Activated naive CD8-positive, alpha-beta T cell treated with anti-CD3 and anti-CD28 coated beads, Interleukin-2, amount 10 ng/mL, durations not matched to agents 7 days and 5 days (primary cell): ENCODE measurements around the gene ZBTB16. TPM values are rescaled to one million over a fixed set of nuclear protein-coding genes. Genes with fewer than 3 reads are reported as not detected.

ENCODE experiments used
- ATAC-seq: fragments of 150-1000 bp; cut with Tn5 transposase; one replicate; pipeline ENCODE4 v1.10.0; 2021; ENCODE audit warnings: low read depth, moderate library complexity
- POLR2A ChIA-PET: fragments of 350-600 bp; sonication (Branson Sonifier 250); formaldehyde crosslinking; loops from one replicate; lab custom pipeline; 2021; ENCODE audit warnings: antibody characterized with exemption; lab: Charles Lee
- DNase-seq: peaks from one replicate; pipeline ENCODE4 v3.0.0; 2021
- H3K27ac Mint-ChIP-seq: one replicate; pipeline ENCODE4 v1.8.0; 2022; ENCODE audit warnings: mild to moderate bottlenecking, mixed read lengths
- H3K27me3 Mint-ChIP-seq: one replicate; pipeline ENCODE4 v1.8.0; 2022; ENCODE audit warnings: mild to moderate bottlenecking, moderate library complexity, mixed read lengths
- H3K36me3 Mint-ChIP-seq: one replicate; pipeline ENCODE4 v1.8.0; 2021; ENCODE audit warnings: mild to moderate bottlenecking, mixed read lengths
- H3K4me1 Mint-ChIP-seq: one replicate; pipeline ENCODE4 v1.8.0; 2021; ENCODE audit warnings: mixed read lengths
- H3K4me3 Mint-ChIP-seq: one replicate; pipeline ENCODE4 v1.8.0; 2022; ENCODE audit warnings: mild to moderate bottlenecking, moderate library complexity, mixed read lengths
- H3K9me3 Mint-ChIP-seq: one replicate; pipeline ENCODE4 v1.8.0; 2021; ENCODE audit warnings: mixed read lengths
- total RNA-seq, 2 experiments: library from RNA; stranded (reverse); gene quantifications; one replicate each; pipeline ENCODE4 v1.2.3, GENCODE V29; 2021

Gene ZBTB16
- total RNA-seq, 2 experiments from 2014 or later: 13.1 to 14.6 TPM

DNA sequence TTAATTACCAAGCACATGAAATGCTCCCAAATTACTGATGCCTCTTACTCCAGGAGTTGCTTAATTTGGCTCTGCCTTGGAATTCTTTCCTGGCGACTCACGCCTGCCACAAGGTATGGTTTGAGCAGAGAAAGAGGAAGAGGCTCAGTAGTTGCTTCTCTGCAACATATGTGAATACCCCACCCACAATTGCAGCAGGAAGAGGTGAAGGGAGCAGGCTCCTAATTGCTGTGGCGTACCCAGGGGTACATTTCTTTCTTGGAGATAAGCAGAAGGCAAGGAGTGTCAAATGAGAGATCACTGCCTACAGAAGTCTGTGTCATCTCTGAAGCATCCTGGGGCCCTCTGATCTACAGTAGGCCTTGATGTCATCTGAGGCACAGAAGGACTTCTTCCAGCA lies 226.1 kb downstream of the ZBTB16 start:
- POLR2A ChIA-PET: no interaction called here
- Mint-ChIP-seq H3K36me3 (no peaks in the 10 kb centered on the region), H3K4me3 (no peak overlapping the region), H3K27ac (no peak overlapping the region), H3K27me3 (peaks cover 23% of the 10 kb centered on the region), H3K4me1 (no peaks in the 10 kb centered on the region), H3K9me3 (no peaks in the 10 kb centered on the region)
- DNase-seq (no peak), ATAC-seq (no peak)

DNA sequence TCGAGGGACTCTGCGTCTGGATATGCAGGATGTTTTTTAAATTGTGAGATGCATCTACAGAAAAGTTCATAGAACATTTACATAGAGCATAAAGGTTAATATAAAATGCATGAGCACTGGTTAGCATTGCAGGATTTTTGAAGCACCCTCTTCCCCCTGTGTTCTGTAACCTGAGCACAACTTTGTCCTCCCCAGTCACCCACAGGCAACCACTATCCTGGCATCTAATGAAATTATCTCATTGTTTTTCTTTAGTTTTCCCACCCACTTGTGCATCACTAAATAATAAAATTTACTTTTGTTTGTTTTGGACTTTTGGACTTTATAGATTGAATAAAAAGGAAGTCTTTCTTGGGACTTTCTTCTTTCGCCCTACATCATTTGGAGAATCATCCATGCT lies 226.7 kb downstream of the ZBTB16 start:
- Mint-ChIP-seq H3K9me3 (no peaks in the 10 kb centered on the region), H3K4me3 (no peak overlapping the region), H3K27me3 (peaks cover 24% of the 10 kb centered on the region), H3K36me3 (no peaks in the 10 kb centered on the region), H3K27ac (no peak overlapping the region), H3K4me1 (peaks cover 1% of the 10 kb centered on the region)
- POLR2A ChIA-PET: no interaction called here
- DNase-seq: no peak
- ATAC-seq: no peak

DNA sequence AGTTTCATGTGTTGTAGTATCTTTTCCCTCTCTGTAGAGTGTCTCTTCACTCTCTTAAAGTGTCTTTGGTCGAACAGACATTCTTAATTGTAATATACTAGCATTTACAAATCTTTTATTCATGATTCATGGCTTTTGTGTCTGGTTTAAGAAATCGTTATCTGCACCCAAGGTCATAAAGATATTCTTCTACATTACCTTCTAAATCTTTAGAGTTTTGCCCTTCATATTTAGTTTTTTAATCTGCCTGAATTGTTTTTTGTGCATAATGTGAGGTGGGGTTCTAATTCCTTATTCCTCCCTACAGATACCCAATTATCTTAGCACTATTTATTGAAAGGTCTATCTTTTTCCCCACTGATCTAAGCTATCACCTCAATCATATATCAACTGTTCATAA lies 227.6 kb downstream of the ZBTB16 start:
- ATAC-seq (no peak), DNase-seq (no peak)
- POLR2A ChIA-PET: no interaction called here
- peaks cover 2% of the 10 kb centered on the region for H3K4me1 Mint-ChIP-seq
- no peaks in the 10 kb centered on the region for H3K36me3 Mint-ChIP-seq
- peaks cover 30% of the 10 kb centered on the region for H3K27me3 Mint-ChIP-seq
- H3K27ac Mint-ChIP-seq: no peak overlapping the region
- H3K9me3 Mint-ChIP-seq: no peaks in the 10 kb centered on the region
- H3K4me3 Mint-ChIP-seq: no peak overlapping the region

DNA sequence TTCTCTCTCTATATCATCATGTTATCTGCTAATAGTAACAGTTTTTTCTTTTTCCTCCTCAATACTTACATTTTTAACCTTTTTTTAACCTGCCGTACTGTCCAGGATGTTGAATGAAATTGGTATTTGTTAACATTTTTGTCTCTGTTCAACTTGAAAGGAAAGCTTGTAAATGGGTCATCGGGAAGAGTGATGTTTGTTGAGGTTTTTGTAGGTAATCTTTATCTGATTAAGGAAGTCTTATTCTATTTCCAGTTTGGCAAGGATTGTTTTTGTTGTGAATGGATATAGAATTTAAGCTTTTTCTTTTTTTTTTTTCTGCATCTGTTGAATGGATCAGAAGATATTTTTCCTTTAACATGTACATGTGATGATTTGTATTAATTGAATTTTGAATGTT lies 228.6 kb downstream of the ZBTB16 start:
- Mint-ChIP-seq H3K27ac (no peak overlapping the region), H3K36me3 (no peaks in the 10 kb centered on the region), H3K27me3 (peaks cover 34% of the 10 kb centered on the region), H3K4me1 (peaks cover 2% of the 10 kb centered on the region), H3K4me3 (no peak overlapping the region), H3K9me3 (no peaks in the 10 kb centered on the region)
- POLR2A ChIA-PET: no interaction called here
- ATAC-seq (no peak), DNase-seq (no peak)

DNA sequence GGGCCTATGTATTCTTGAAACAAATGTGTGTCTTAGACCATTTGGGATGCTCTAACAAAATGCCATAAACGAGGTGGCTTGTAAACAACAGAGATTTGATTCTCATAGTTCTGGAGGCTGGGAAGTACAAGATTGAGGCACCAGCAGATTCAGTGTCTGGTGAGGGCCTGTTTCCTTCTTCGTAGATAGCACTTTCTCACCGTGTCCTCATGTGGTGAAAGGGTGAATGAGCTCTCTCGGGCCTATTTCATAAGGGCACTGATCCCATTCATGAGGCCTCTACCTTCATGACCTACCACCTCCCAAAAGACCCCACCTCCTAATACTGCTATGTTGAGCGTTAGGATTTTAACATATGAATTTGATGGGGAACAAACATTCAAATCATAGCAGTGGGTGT lies 230.3 kb downstream of the ZBTB16 start:
- Mint-ChIP-seq H3K4me3 (no peak overlapping the region), H3K4me1 (peaks cover 2% of the 10 kb centered on the region), H3K27me3 (peaks cover 34% of the 10 kb centered on the region), H3K9me3 (no peaks in the 10 kb centered on the region), H3K27ac (no peak overlapping the region), H3K36me3 (no peaks in the 10 kb centered on the region)
- no peak for DNase-seq
- no peak for ATAC-seq
- POLR2A ChIA-PET: no interaction called here

DNA sequence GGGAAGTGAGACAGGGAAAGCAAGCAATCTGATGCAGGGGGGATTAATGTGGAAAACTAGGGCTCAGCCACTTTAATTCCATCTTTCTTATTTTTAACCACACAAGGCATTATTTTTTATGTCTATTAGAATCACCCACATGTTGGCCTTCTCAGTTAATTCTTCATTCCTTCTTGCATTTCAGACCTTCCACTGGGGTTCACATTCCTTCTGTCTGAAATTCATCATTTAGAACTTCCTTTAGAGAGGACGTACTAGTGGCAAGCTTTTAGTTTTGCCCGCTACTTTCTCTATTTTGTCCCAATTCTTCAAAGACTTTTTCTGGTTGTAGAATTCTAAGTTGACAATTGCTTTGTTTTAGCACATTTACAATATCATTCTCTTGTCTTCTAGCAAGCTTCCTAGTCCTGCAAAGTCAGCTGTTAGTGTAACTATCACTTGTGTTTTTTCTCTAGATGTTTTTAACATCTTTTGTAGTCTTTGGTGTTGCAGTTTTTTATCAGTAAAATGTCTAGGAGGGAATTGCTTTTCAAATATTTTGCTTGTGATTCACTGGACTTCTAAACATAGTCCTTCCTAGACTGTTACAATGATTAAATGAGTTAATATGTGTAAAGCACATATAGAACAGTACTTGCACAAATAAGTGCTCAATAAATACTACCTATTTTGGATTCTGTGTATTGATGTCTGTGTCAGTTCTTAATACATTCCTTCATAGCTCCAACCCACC lies 231.2 kb downstream of the ZBTB16 start:
- peaks cover 34% of the 10 kb centered on the region for H3K27me3 Mint-ChIP-seq
- H3K9me3 Mint-ChIP-seq: no peaks in the 10 kb centered on the region
- no peaks in the 10 kb centered on the region for H3K36me3 Mint-ChIP-seq
- H3K27ac Mint-ChIP-seq: no peak overlapping the region
- POLR2A ChIA-PET: no interaction called here
- peaks cover 2% of the 10 kb centered on the region for H3K4me1 Mint-ChIP-seq
- H3K4me3 Mint-ChIP-seq: no peak overlapping the region
- DNase-seq (no peak), ATAC-seq (no peak)

DNA sequence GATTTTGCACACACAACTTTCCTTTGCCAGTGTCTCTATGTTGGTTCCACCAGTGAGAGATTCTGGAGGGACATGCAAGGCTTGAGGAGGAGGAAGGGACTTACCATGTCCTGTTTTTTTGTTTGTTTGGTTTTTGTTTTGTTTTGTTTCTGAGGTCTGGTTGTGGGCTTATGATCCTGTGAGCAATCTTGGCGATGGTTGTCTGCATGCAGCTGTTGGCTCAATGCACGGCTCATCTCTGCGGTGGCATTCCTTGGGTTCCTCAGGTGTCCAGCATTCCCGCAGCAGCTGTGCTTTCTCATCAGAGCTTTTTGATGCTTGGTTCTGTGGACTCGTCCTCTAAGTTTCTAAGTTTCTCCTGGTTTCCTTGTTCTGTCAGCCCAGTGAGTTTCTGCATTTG lies 231.9 kb downstream of the ZBTB16 start:
- H3K36me3 Mint-ChIP-seq: no peaks in the 10 kb centered on the region
- no peaks in the 10 kb centered on the region for H3K9me3 Mint-ChIP-seq
- no peak overlapping the region for H3K27ac Mint-ChIP-seq
- peaks cover 34% of the 10 kb centered on the region for H3K27me3 Mint-ChIP-seq
- POLR2A ChIA-PET: no interaction called here
- ATAC-seq (no peak), DNase-seq (no peak)
- no peak overlapping the region for H3K4me3 Mint-ChIP-seq
- peaks cover 2% of the 10 kb centered on the region for H3K4me1 Mint-ChIP-seq

DNA sequence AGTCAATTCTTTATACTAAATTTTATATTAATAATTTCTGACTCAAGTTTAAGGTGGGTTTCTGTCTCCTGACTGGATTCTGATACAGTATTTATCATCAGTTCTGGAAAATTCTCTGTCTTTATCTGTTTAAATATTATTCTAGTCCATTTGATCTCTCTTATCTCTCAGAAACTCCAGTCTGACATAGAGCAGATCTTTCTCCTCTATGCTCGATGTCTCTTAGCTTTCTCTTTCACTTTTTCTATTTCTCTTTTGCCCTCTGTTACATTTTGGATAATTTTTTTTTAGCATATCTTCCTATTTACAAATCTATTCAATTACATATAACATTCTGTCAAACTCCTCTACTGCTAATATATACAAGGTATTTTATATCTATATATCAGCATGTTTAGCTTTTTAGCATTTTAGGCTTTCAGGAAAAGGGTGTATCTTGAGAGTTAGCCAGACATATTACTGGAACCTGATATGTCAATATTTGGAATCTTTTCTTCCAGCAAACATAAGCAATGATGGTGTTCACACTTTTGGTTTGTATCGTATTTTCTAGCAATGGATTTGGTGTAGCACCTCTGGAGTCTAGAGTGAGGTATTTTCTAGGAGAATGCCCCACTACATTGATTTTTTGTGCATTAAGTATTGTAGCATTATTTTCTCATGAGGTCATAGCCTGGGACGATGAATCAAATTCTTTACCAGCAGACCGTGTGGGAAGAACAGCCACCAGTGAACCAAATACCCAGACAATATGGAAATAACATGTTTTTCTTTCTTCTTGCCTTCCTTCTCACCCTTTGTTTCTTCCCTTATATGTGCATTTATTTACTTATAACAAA lies 232.6 kb downstream of the ZBTB16 start:
- Mint-ChIP-seq H3K36me3 (no peaks in the 10 kb centered on the region), H3K4me1 (peaks cover 2% of the 10 kb centered on the region), H3K27me3 (peaks cover 32% of the 10 kb centered on the region), H3K9me3 (no peaks in the 10 kb centered on the region), H3K27ac (no peak overlapping the region), H3K4me3 (peak overlapping the region; percentile 2)
- POLR2A ChIA-PET: no interaction called here
- ATAC-seq (no peak), DNase-seq (no peak)

DNA sequence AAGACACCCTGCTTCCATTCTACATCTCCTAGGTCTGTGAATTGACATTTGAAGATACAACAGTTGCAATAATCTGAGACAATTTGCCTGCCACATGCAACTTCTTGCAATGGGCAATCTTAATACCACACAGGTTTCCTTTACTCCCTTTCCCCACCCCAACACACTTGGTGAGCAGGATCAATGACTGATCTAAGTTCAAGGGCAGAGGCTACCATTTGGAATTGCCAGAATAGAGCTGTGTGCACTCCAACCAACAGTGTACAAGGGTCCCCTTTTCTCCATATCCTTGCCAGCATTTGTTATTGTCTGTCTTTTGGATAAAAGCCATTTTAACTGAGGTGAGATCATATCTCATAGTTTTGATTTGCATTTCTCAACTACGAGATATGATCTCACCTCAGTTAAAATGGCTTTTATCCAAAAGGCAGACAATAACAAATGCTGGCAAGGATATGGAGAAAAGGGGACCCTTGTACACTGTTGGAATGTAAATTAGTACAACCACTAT lies 233.7 kb downstream of the ZBTB16 start:
- H3K4me1 Mint-ChIP-seq: peaks cover 2% of the 10 kb centered on the region
- POLR2A ChIA-PET: no interaction called here
- no peaks in the 10 kb centered on the region for H3K9me3 Mint-ChIP-seq
- H3K36me3 Mint-ChIP-seq: no peaks in the 10 kb centered on the region
- no peak overlapping the region for H3K4me3 Mint-ChIP-seq
- no peak overlapping the region for H3K27ac Mint-ChIP-seq
- ATAC-seq (no peak), DNase-seq (no peak)
- peaks cover 28% of the 10 kb centered on the region for H3K27me3 Mint-ChIP-seq

DNA sequence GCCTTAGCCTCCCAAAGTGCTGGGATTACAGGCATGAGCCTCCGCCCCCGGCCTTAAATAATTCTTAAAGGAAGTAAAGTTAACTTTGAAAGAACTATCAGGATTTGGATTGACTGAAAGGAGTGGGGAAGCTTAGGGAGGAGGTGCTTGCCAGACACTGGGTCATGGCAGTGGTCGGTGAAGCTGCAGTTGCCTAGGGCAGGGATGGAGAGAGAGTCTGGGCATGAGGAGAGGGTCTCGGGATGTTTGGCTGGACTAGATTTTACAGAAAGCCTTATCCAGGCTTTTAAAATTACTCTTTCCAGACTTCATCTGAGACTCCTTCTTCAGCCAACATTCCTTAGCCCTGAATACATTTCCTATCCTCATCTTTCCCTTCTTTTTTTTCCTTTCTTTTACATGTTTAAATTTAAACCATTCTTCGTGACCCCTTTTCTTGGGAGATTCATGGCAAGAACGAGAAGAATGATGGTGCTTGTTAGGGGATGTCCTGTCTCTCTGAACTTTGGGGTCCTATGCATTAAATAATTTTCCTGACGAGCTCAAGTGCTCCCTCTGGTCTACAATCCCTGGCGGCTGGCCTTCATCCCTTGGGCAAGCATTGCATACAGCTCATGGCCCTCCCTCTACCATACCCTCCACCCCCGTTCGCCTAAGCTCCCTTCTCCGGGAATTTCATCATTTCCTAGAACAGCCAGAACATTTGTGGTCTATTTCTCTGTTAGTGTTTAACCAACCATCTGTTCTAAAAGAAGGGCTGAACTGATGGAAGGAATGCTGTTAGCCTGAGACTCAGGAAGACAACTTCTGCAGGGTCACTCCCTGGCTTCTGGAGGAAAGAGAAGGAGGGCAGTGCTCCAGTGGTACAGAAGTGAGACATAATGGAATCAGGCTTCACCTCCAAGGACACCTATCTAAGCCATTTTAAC lies 236.4 kb downstream of the ZBTB16 start, which contains the start of gene NNMT:
NNMT (plus strand) TSS at position 724 of the 929 bp plus-strand sequence; CDS start at position 882, 158 bp downstream.
- peaks cover 19% of the 10 kb centered on the region for H3K27me3 Mint-ChIP-seq
- H3K27ac Mint-ChIP-seq: no peak within 1 kb of the TSS
- no peak within 1 kb of the TSS for H3K4me3 Mint-ChIP-seq
- no peak for ATAC-seq
- peaks cover 2% of the 10 kb centered on the region for H3K4me1 Mint-ChIP-seq
- POLR2A ChIA-PET: no interaction called here
- no peak for DNase-seq
- H3K36me3 Mint-ChIP-seq: no peaks in the 10 kb centered on the region
- peaks cover 7% of the 10 kb centered on the region for H3K9me3 Mint-ChIP-seq

DNA sequence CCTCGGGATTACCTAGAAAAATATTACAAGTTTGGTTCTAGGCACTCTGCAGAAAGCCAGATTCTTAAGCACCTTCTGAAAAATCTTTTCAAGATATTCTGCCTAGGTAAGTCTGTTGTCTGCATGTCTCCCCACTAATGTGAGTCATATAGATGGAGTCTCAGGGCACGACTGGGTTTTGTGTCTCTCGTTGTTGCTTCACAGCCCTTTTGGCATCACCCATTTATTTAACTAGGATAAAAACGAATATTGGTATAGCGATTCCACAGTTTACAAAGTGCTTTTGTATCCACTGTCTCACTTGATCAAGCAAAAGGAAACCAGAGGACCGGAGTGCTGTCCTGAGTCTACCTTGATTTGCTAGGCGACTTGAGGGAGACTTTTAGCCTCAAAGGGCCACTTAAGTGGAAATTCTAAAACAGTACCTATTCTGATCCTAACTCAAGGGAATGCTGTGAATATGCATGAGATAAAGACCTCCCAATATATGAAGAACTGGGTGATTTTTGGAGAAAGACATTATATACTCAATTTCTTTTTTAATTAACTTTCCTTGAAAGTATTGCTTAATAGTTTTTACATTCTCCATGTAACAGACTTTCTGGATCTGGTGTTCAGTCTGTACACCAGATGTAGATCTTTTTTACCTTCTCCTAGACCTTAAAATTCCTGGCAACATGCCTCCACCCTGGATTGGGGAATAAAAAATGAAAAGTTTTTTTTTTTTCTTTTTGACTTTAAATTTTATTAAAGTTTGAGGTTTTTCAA lies 237.3 kb downstream of the ZBTB16 start:
- DNase-seq: no peak
- peaks cover 18% of the 10 kb centered on the region for H3K27me3 Mint-ChIP-seq
- H3K4me1 Mint-ChIP-seq: no peaks in the 10 kb centered on the region
- POLR2A ChIA-PET: no interaction called here
- H3K27ac Mint-ChIP-seq: no peak overlapping the region
- peaks cover 7% of the 10 kb centered on the region for H3K9me3 Mint-ChIP-seq
- no peak for ATAC-seq
- H3K36me3 Mint-ChIP-seq: no peaks in the 10 kb centered on the region
- no peak overlapping the region for H3K4me3 Mint-ChIP-seq

DNA sequence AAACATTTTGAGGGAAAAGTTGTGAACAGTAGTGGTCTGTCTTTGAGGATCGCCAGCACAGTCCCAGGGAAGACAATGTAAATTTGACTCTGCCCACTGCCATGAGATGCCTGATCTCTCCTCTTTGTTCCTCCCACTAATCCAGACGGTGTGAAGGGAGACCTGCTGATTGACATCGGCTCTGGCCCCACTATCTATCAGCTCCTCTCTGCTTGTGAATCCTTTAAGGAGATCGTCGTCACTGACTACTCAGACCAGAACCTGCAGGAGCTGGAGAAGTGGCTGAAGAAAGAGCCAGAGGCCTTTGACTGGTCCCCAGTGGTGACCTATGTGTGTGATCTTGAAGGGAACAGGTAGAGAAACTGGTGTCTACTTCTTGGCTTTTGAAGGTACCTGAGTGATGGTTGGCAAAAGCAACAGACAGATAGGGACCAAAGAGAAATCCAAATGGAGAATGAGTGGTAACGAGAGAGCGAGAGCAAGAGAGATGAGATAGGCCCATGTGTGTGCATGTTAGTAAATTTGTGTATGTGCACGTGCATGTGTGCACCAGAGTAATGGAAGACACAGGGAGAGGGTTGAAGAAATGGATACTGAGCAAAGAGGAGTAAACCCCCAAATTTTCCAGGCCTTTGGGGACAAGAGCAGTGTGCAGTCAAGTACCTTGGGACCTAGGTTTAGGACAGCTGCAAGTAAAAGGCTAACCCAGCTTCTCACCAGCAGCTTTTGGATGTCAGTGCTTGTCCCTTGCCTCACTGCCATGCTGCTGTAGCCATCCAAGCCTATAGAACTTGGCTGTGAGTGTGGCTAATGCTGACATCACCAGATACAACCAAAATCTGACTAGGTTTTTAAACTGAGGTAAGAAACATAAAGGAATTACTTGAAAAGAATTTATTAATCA lies 238.5 kb downstream of the ZBTB16 start:
- Mint-ChIP-seq H3K4me3 (no peak overlapping the region), H3K9me3 (peaks cover 9% of the 10 kb centered on the region), H3K27me3 (peaks cover 16% of the 10 kb centered on the region), H3K36me3 (no peaks in the 10 kb centered on the region), H3K4me1 (no peaks in the 10 kb centered on the region), H3K27ac (no peak overlapping the region)
- DNase-seq (no peak), ATAC-seq (no peak)
- POLR2A ChIA-PET: no interaction called here
